ENCODE data around the gene ASZ1. TPM values are rescaled to one million over a fixed set of nuclear protein-coding genes. Genes with fewer than 3 reads are reported as not detected.

Gene ASZ1
- total RNA-seq, 1 donor from 2014 or later: not detected

GRCh38 chr7:117322741-117323304 lies 104.5 kb downstream of the ASZ1 start, which contains the start of gene WNT2:
WNT2 (minus strand) TSS chr7:117323058; CDS start chr7:117322989, 69 bp downstream.
- peaks cover 42% of the 10 kb centered on the region for H3K27me3 ChIP-seq (ENCODE audit: insufficient read depth, low read length)
- H3K4me2 ChIP-seq (ENCODE audit: low read length): peak within 1 kb of the TSS; percentile 97
- Mint-ChIP-seq H3K27me3 (ENCODE audit: low read depth, unreplicated experiment) (peaks cover 57% of the 10 kb centered on the region), H3K4me1 (ENCODE audit: low read depth, unreplicated experiment) (no peaks in the 10 kb centered on the region), H3K4me3 (ENCODE audit: unreplicated experiment) (peak within 1 kb of the TSS; percentile 84), H3K9me3 (ENCODE audit: unreplicated experiment) (peaks cover 7% of the 10 kb centered on the region), H3K27ac (ENCODE audit: unreplicated experiment) (peak within 1 kb of the TSS; percentile 48), H3K36me3 (ENCODE audit: low read depth, unreplicated experiment) (no peaks in the 10 kb centered on the region)
- TF ChIP-seq EZH2 (IDR thresholded peaks at IDR 0.05; ENCODE audit: insufficient read depth, low read length) (peak; percentile 82), CTCF (IDR thresholded peaks at IDR 0.05; ENCODE audit: insufficient read depth, low read depth, low read length) (no peak)
- no peaks in the 10 kb centered on the region for H4K20me1 ChIP-seq (ENCODE audit: insufficient read depth, low read length)
- FAIRE-seq (no peak), DNase-seq (ENCODE audit: low read depth) (no peak)
- H2AFZ ChIP-seq (ENCODE audit: low read depth, low read length): peak within 1 kb of the TSS; percentile 80
- H3K27ac ChIP-seq (ENCODE audit: low read depth, low read length): no peak within 1 kb of the TSS
- peaks cover 25% of the 10 kb centered on the region for H3K4me1 ChIP-seq (ENCODE audit: insufficient read depth, low read length)
- no peaks in the 10 kb centered on the region for H3K9me3 ChIP-seq (ENCODE audit: insufficient read depth, low read depth, low read length)
- peak within 1 kb of the TSS; percentile 63 for H3K4me3 ChIP-seq (ENCODE audit: insufficient read depth, low read depth, low read length)
- no peaks in the 10 kb centered on the region for H3K36me3 ChIP-seq (ENCODE audit: insufficient read depth, low read length)
- peak within 1 kb of the TSS; percentile 56 for H3K9ac ChIP-seq (ENCODE audit: low read length)
- H3K79me2 ChIP-seq (ENCODE audit: insufficient read depth, low read length): no peaks in the 10 kb centered on the region

- no peak overlapping the region for H3K4me3 ChIP-seq (ENCODE audit: insufficient read depth, low read depth, low read length)
- no peak overlapping the region for H3K9ac ChIP-seq (ENCODE audit: low read length)
- H3K36me3 ChIP-seq (ENCODE audit: insufficient read depth, low read length): no peaks in the 10 kb centered on the region
- Mint-ChIP-seq H3K4me1 (ENCODE audit: low read depth, unreplicated experiment) (no peaks in the 10 kb centered on the region), H3K36me3 (ENCODE audit: low read depth, unreplicated experiment) (no peaks in the 10 kb centered on the region), H3K9me3 (ENCODE audit: unreplicated experiment) (peaks cover 3% of the 10 kb centered on the region), H3K4me3 (ENCODE audit: unreplicated experiment) (no peak overlapping the region), H3K27me3 (ENCODE audit: low read depth, unreplicated experiment) (peaks cover 64% of the 10 kb centered on the region), H3K27ac (ENCODE audit: unreplicated experiment) (no peak overlapping the region)
- H3K9me3 ChIP-seq (ENCODE audit: insufficient read depth, low read depth, low read length): no peaks in the 10 kb centered on the region
- peaks cover 42% of the 10 kb centered on the region for H3K27me3 ChIP-seq (ENCODE audit: insufficient read depth, low read length)
- FAIRE-seq (no peak), DNase-seq (ENCODE audit: low read depth) (no peak)
- no peaks in the 10 kb centered on the region for H4K20me1 ChIP-seq (ENCODE audit: insufficient read depth, low read length)
- H2AFZ ChIP-seq (ENCODE audit: low read depth, low read length): no peak overlapping the region
- no peak overlapping the region for H3K4me2 ChIP-seq (ENCODE audit: low read length)
- H3K4me1 ChIP-seq (ENCODE audit: insufficient read depth, low read length): peaks cover 22% of the 10 kb centered on the region
- no peak overlapping the region for H3K27ac ChIP-seq (ENCODE audit: low read depth, low read length)
- TF ChIP-seq CTCF (IDR thresholded peaks at IDR 0.05; ENCODE audit: insufficient read depth, low read depth, low read length) (no peak), EZH2 (IDR thresholded peaks at IDR 0.05; ENCODE audit: insufficient read depth, low read length) (no peak)
- H3K79me2 ChIP-seq (ENCODE audit: insufficient read depth, low read length): no peaks in the 10 kb centered on the region
Measured at GRCh38 chr7:117320523-117320922, 106.8 kb downstream of the ASZ1 start.

- H2AFZ ChIP-seq (ENCODE audit: low read depth, low read length): no peak overlapping the region
- H3K36me3 ChIP-seq (ENCODE audit: insufficient read depth, low read length): no peaks in the 10 kb centered on the region
- TF ChIP-seq EZH2 (IDR thresholded peaks at IDR 0.05; ENCODE audit: insufficient read depth, low read length): no peak
- no peak for TF ChIP-seq CTCF (IDR thresholded peaks at IDR 0.05; ENCODE audit: insufficient read depth, low read depth, low read length)
- H3K4me3 ChIP-seq (ENCODE audit: insufficient read depth, low read depth, low read length): no peak overlapping the region
- no peak overlapping the region for H3K9ac ChIP-seq (ENCODE audit: low read length)
- peaks cover 15% of the 10 kb centered on the region for H3K4me1 ChIP-seq (ENCODE audit: insufficient read depth, low read length)
- DNase-seq (ENCODE audit: low read depth): no peak
- no peaks in the 10 kb centered on the region for H3K9me3 ChIP-seq (ENCODE audit: insufficient read depth, low read depth, low read length)
- Mint-ChIP-seq H3K36me3 (ENCODE audit: low read depth, unreplicated experiment) (no peaks in the 10 kb centered on the region), H3K4me3 (ENCODE audit: unreplicated experiment) (no peak overlapping the region), H3K27ac (ENCODE audit: unreplicated experiment) (no peak overlapping the region), H3K27me3 (ENCODE audit: low read depth, unreplicated experiment) (peaks cover 65% of the 10 kb centered on the region), H3K4me1 (ENCODE audit: low read depth, unreplicated experiment) (no peaks in the 10 kb centered on the region), H3K9me3 (ENCODE audit: unreplicated experiment) (peaks cover 3% of the 10 kb centered on the region)
- H3K27ac ChIP-seq (ENCODE audit: low read depth, low read length): no peak overlapping the region
- no peaks in the 10 kb centered on the region for H4K20me1 ChIP-seq (ENCODE audit: insufficient read depth, low read length)
- FAIRE-seq: no peak
- no peaks in the 10 kb centered on the region for H3K79me2 ChIP-seq (ENCODE audit: insufficient read depth, low read length)
- H3K27me3 ChIP-seq (ENCODE audit: insufficient read depth, low read length): peaks cover 42% of the 10 kb centered on the region
- H3K4me2 ChIP-seq (ENCODE audit: low read length): no peak overlapping the region
Measured at GRCh38 chr7:117319181-117319580, 108.1 kb downstream of the ASZ1 start.
